Measurements from ENCODE around the gene MMP3.

The MMP3 gene

DNA sequence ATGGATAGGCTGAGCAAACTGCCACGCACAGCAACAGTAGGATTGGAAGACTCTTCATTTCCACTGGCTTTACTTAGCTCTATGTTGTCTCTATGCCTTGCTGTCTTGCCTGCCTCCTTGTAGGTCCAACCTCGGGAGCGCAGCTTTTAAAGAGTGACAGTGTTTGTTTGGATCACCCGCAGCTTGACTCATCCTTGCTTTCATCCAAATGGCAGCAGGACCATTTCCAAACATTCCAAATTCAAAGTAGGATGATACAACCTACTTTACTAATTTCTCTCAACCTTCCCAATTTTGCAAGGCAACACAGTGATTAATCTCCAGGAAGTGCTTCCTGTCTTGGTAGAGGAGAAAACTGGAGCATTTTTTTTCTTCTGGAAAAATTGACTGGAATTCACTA, at the start of gene MMP3:
Gene MMP3, minus strand, starts transcription at position 121 of the 400 bp plus-strand sequence. Its CDS starts 63 bp downstream, at position 58.
- no peak for DNase-seq (ENCODE audit: extremely low read depth, low read depth)
- TF ChIP-seq, protein P1, sequence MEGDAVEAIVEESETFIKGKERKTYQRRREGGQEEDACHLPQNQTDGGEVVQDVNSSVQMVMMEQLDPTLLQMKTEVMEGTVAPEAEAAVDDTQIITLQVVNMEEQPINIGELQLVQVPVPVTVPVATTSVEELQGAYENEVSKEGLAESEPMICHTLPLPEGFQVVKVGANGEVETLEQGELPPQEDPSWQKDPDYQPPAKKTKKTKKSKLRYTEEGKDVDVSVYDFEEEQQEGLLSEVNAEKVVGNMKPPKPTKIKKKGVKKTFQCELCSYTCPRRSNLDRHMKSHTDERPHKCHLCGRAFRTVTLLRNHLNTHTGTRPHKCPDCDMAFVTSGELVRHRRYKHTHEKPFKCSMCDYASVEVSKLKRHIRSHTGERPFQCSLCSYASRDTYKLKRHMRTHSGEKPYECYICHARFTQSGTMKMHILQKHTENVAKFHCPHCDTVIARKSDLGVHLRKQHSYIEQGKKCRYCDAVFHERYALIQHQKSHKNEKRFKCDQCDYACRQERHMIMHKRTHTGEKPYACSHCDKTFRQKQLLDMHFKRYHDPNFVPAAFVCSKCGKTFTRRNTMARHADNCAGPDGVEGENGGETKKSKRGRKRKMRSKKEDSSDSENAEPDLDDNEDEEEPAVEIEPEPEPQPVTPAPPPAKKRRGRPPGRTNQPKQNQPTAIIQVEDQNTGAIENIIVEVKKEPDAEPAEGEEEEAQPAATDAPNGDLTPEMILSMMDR (IDR thresholded peaks at IDR 0.05; ENCODE audit: low read depth, low read length) = no peak

DNA sequence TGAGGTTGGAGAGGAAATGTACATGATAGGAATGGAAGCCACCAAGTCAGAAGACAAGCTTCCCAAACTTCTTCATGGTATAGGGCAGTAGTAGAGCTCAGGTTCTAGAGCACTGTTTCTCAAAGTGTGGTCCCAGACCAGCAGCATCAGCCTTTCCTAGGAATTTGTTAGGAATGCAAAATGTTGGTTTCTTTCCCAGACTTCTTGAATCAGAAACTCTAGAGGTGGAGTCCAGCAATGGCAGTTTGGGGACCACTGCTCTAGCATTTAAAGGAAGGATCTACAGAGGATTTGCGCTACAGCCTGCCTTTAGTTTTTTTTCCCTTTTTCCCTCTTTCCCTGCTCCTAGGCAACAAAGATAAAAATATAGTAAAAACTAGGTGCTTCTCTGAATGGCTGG, 48.3 kb upstream of the MMP3 start:
- TF ChIP-seq, protein P1 (IDR thresholded peaks at IDR 0.05; ENCODE audit: low read depth, low read length) = no peak
- DNase-seq (ENCODE audit: extremely low read depth, low read depth) = no peak

DNA sequence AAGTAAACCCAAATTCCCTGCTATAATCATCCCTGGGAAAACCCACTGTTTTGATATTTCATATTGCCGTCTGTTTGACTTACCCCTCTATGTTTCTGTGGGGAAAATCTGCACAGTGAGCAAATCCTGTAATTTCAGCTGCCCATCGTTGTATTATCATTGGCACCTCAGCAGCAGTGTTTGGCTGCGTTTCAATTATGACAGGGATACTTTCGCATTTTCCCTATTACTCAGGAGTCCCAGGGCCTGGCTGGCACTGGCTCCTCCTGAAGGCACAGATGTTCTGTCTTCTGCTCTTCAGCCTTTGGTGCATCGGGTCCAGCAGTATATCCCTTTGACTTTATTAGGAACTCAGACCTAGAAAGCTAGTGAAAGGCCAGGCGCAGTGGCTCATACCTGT, 43.6 kb upstream of the MMP3 start:
- TF ChIP-seq, protein P1 (IDR thresholded peaks at IDR 0.05; ENCODE audit: low read depth, low read length) = no peak
- no peak for DNase-seq (ENCODE audit: extremely low read depth, low read depth)

DNA sequence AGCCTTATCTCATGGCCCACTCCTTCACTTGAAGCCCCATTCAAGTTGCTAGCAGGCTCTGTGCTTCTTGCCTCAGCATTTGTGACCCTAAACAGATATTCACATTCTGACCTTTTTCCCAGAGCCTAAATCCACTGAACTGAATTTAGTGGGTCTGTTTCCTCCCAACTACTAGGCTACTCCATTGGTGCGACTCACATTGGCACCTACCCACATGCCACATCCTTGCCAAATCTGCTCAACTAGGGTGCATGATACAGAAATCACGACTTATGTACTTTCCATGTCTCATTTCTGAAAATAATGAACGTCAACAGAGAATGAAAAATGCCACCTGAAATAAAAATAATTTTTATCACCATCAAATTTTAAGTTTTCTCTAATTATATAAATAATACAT, 39.7 kb upstream of the MMP3 start:
- DNase-seq (ENCODE audit: extremely low read depth, low read depth) = no peak
- TF ChIP-seq, protein P1 (IDR thresholded peaks at IDR 0.05; ENCODE audit: low read depth, low read length) = no peak

DNA sequence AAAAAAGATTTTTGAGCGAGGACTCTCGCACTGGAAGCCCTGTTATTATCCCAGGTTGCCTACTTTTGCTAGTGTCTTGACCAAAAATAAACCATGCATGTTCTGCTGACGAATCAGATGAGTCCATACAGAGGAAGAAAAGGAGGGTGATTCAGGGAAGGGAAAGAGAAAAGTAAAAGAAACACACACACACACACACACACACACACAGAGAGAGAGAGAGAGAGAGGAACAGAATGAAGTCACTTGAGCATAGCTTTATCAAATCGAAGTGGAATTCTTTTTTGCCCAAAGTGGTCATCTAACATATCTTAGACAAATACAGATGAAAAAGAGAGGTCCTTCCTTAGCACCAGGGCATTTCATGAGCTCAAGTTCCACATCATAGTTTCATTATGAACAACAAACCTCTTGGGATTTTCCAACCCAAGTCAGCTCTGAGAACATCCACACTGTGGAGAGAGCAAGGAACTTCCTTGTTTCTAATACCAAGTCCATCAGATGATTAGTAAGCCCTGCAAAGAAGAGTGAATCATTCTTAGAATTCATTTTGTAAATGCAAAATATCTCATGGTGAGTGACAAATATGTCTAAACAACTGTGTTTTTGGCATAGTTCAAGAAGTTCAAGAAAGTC, 39.1 kb upstream of the MMP3 start:
- TF ChIP-seq, protein P1 (IDR thresholded peaks at IDR 0.05; ENCODE audit: low read depth, low read length) = no peak
- DNase-seq (ENCODE audit: extremely low read depth, low read depth) = peak; percentile 74

DNA sequence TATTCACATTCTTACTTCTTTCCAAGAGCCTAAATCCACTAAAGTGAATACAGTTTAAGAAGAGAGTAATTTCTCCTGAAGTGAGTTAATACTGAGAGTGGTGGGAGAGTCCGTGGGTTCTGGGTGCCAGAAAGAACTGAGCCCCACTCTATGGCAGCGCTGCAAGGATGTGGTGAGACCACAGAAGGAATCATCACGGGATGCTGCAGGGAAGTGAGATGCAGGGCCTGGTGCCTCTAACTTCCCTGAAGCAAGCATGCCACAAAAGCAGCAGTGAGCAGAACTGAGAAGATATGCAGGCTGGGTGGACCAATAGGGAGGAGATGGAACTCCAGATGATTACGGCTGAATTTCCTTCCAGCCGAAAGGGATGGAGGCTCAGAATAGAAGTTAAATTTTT, 36.4 kb upstream of the MMP3 start:
- no peak for DNase-seq (ENCODE audit: extremely low read depth, low read depth)
- TF ChIP-seq, protein P1 (IDR thresholded peaks at IDR 0.05; ENCODE audit: low read depth, low read length) = no peak

DNA sequence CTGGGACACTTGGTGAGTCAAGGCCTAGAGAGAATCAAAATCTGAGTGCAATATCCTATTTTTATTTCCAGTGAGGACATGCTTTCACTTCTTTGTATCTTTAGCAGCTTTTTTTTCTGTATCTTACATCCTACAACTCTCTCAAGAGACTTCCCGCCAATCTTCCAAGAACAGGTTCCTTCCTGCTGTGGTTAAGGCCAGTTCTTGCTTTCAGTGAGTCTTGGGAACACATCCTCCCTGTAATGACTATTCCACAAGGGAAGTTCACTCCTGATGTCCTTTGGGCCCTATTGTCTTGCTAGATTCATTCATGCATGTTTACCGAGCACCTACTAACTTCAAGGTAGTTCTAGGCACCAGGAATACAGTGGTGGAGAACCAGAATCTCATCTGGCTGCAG, 35.2 kb upstream of the MMP3 start:
- TF ChIP-seq, protein P1 (IDR thresholded peaks at IDR 0.05; ENCODE audit: low read depth, low read length) = no peak
- no peak for DNase-seq (ENCODE audit: extremely low read depth, low read depth)

Measured in AG09319 (cell line).